ENCODE results near the gene ATP10D.
"Not testable (repeated sequence)": the region's sequence is repeated elsewhere in the genome, so short reads cannot be mapped to it uniquely, and the experiment has no call there.

Gene ATP10D

GRCh38 chr4:47538111-47538824 is 53.2 kb downstream of the ATP10D start:
- no peak for DNase-seq

GRCh38 chr4:47538825-47539154 is 53.7 kb downstream of the ATP10D start:
- DNase-seq, result no peak

DNA sequence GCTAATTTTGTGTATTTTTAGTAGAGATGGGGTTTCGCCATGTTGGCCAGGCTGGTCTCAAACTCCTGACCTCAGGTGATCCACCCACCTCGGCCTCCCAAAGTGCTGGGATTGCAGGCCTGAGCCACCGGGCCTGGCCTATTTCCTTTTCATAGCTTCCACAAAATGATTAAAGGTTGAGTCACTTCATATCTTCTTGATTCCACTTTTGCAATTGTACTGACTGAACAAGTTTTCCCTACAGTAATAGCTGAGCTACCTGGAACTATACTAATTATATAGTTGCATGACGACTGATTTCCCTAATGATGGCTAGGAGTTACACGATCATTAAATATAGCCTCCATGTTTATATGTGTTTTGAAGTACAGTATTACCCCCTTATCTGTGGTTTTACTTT is 57.6 kb downstream of the ATP10D start:
- DNase-seq, result not testable (repeated sequence)

DNA sequence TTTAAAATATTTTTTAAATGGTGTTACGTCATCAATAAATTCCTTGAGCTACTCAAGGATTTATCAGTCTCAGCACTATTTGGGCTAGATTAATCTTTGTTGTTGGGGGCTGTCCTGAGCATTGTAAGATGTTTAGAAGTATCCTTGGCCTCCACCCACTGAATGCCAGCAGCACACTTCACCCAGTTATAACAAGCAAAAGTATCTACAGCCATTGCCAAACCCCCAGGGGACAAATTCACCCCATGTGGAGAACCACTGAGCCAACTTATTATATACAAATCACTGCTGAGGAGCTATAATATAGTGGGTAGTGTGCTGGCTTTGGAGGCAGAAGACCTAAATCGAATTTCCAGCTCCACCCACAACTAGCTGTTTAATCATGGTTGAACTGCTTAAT is 58.3 kb downstream of the ATP10D start:
- DNase-seq, result no peak

GRCh38 chr4:47550357-47550756 is 65.3 kb downstream of the ATP10D start:
- not testable (repeated sequence) for DNase-seq

- DNase-seq, result no peak
Observed at GRCh38 chr4:47550899-47551548, 65.9 kb downstream of the ATP10D start.

GRCh38 chr4:47551682-47552081 is 66.6 kb downstream of the ATP10D start:
- no peak for DNase-seq

DNA sequence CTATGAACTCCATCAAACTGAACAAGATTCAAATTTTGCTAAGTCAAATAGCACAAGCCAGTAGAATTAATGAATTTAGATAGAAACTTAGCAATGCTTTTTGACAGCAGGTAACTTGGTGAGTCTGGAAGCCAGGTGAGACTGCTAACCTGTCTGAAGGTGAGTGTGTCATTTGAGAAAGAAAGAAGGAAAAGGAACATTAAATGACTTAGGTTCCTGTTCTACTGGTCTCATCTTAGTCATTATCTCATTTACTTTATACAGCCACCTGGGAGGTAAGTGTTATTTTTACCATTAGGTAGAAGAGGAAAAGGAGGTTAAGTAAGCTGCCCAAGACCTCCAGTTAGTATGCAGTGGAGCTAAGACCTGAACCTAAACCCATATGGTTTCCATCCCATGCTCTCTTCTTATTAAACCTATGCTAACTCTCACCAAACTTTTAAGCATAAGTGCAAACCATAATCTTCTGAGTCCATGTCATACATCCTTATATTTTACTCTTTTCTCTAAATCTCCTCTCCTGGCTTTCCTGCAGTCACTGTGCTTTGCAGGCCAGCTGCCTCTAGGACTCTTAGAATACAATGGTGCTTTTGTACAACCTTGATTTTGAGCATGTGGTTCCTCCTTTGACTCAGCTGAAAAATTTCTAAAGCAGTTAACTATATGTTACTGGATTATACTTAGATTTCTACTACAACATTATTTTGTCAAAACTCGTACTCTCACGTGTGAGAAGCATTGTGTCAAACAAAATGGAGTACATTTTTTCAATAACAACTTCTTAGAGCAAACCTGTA is 68.5 kb downstream of the ATP10D start:
- DNase-seq, result no peak

GRCh38 chr4:47555920-47556319 is 70.8 kb downstream of the ATP10D start:
- DNase-seq, result not testable (repeated sequence)

DNA sequence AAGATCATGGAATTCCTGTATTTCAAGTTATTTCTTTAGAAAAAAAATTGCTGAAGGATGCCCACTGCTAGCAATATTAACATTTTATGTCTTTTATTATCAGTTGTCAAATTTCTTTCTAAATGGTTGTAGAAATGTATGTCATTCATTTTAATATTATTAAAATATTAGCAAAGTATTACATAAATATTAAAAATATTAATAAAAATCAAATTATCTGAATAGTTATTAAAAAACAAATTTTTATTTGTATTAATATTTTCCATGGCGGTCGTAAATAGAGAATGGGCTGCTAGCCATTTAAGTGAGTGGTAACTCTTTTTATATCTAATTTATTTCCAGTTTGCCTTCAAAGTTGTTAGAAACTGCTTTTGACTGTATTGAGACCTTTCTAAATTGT is 72.2 kb downstream of the ATP10D start:
- no peak for DNase-seq

DNA sequence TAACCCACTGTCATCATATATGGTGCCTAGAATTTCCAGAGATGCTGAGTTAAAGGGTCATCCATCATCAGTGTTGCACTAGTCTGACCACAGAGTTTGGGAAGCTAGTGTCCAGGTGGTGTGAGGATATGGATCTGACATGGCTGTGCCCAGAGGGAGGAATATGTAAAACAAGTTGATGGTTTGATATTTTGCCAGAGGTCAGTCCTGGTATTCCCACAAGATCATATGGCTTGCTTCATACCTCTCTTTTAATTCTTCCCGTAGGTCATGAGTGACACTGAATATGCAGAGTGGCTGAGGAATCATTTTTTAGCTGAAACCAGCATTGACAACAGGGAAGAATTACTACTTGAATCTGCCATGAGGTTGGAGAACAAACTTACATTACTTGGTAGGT is 75.6 kb downstream of the ATP10D start:
- no peak for DNase-seq

DNA sequence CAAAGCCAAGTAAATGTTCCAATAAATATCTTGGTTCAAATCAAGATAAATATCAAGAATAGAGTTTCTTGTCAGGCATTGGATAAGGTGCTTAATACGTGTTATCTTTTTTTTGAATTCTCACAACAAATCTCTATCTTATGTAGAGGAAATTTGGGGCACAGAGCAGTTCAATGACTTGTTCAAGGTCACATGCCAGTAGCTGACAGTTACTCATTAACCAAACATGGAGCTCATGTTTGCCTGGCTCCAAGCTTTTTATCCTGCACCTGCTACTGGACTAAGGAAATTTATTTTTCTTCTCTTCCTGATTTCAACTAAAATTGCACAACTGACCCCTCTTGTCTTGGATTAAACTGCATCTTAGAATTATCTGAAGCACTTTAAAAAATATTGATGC is 76.3 kb downstream of the ATP10D start:
- no peak for DNase-seq

GRCh38 chr4:47562297-47562696 is 77.2 kb downstream of the ATP10D start:
- no peak for DNase-seq

DNA sequence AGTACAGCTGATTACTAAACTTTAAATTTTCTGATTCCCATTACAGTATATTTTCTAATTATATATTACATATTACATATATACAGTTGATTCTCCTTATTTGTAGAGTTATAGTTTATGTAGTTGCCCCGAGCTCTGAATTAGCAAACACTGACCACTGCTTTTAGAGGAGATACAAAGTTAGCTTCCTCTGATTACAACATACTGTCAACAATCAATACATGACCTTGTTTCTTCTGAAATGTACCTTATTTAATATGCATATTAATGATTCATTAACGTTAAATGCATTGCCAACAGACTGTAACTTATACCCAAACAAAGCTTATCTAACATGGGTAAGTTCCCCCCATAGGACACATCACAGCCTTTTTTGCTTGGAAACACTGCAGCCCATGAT is 81.5 kb downstream of the ATP10D start:
- DNase-seq, result no peak

- DNase-seq, result no peak
Observed at GRCh38 chr4:47566969-47567368, 81.9 kb downstream of the ATP10D start.

DNA sequence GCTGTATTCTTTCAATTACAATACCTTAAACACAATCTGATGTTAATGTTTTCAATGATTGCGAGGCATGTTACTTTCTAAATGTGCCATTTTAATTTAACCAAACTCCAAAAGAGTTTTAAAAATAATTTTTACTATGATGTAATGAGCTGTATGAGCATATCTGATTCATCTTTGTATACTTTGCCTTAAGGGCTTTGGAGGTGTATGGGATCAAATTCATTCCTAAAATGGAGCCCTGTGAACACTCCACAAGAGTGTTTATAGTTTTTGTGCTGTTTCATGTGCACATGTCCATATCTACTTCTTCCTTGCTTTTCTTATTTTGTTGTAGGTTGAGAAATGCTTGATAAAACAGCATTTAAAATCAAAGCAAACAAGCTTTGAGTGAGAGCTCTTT is 82.4 kb downstream of the ATP10D start:
- DNase-seq, result no peak

- DNase-seq, result no peak
Observed at GRCh38 chr4:47570816-47571215, 85.7 kb downstream of the ATP10D start.

- DNase-seq, result no peak
Observed at GRCh38 chr4:47572981-47573380, 87.9 kb downstream of the ATP10D start.

- DNase-seq, result no peak
Observed at GRCh38 chr4:47577779-47578553, 92.9 kb downstream of the ATP10D start.

GRCh38 chr4:47579235-47579634 is 94.2 kb downstream of the ATP10D start:
- no peak for DNase-seq

GRCh38 chr4:47590325-47590724 is 105.2 kb downstream of the ATP10D start:
- no peak for DNase-seq

GRCh38 chr4:47597696-47598095 is 112.6 kb downstream of the ATP10D start:
- no peak for DNase-seq

GRCh38 chr4:47598320-47598719 is 113.2 kb downstream of the ATP10D start:
- DNase-seq, result no peak
